GM19240 (cell line): ENCODE data around the gene YPEL5.

ENCODE experiments used
- DNase-seq: peaks from one replicate; pipeline ENCODE4 v3.0.0; 2011; ENCODE audit warnings: low spot score; ENCODE audit not compliant: insufficient read length

The YPEL5 gene

GRCh38 chr2:30203156-30203555, 56.3 kb downstream of the YPEL5 start:
- no peak for DNase-seq

DNA sequence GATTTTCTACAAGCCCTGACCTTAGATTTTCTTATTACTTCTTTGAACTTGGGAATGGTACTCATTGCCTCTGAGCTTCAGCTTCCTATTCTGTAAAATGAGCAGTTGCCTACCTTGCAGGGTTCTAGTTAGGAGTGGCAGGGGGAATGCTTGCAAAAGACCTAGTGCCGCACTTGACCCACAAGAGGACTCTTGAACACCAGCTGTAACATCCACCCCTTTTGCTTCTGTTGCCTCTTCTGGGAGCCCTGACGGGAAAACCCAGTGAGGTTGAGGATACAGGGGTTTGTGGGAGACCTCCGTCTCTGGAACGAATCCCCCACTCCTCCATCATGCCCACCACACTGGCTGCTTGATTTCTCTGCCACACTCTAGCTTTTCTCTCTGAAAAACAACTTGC, 57.5 kb downstream of the YPEL5 start:
- DNase-seq = no peak

- DNase-seq = no peak
These were observed 58.6 kb downstream of the YPEL5 start for GRCh38 chr2:30205456-30205855.

- no peak for DNase-seq
These were observed 59.9 kb downstream of the YPEL5 start for GRCh38 chr2:30206461-30207430.

DNA sequence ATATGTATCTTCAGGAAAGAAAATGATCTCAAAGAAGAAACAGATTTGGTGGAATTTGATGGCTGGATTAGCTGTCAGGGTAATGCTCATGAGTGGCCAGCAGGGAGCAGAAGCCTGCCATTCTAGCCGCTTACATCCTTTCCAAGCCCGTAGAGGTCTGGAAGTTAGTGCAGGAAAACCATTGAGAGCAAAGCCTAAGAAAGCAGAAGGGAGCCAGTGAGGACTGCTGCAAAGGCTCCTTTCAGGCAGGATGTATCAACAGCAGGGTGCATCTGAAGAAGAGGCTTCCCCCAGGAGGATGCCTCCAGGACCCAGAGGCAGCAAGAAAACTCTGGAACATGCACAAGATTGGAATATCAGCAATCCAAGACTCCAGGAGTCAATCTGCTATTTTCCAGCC, 61.6 kb downstream of the YPEL5 start:
- no peak for DNase-seq

DNA sequence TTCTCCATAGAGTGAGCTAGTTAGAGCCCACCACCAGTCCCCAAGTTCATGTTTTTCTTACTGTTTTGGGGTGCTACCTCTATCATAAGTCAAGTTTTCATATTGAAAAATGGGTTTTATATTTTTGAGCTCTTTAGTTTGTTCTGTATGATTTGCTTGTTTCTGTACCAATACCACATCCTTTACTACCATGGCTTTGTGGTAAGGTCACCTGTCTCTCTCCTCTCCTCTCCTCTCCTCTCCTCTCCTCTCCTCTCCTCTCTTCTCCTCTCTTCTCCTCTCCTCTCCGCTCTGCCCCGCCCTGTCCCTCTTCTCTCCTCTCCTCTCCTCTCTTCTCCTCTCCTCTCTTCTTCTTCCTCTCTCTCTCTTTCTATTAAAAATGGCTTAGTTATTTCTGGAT, 62.4 kb downstream of the YPEL5 start:
- no peak for DNase-seq
